Keratinocyte (primary cell): Measurements from ENCODE around the gene BACH1. TPM values are rescaled to one million over a fixed set of nuclear protein-coding genes. Genes with fewer than 3 reads are reported as not detected.

Source experiments
- DNase-seq: peaks from one replicate; pipeline ENCODE4 v3.0.0-alpha.2; 2011; ENCODE audit warnings: low read depth, missing footprints, low spot score
- FAIRE-seq: peaks from 2 replicates; lab custom pipeline; 2011; peaks lifted over from hg19 to GRCh38; lab: Jason Lieb, UNC
- H2AFZ ChIP-seq: 2 replicates; pipeline ENCODE4 v1.6.0; 2012; ENCODE audit warnings: low read length, control low read depth, inconsistent platforms; ENCODE audit not compliant: control insufficient read depth
- H3K27ac ChIP-seq: 2 replicates; pipeline ENCODE4 v1.5.1; 2011; ENCODE audit warnings: low read length; ENCODE audit not compliant: control insufficient read depth, insufficient read depth
- H3K27me3 ChIP-seq: 3 replicates; pipeline ENCODE4 v1.6.0; 2011; ENCODE audit warnings: low read length; ENCODE audit not compliant: control insufficient read depth, insufficient read depth; ENCODE audit errors: extremely low read depth
- H3K36me3 ChIP-seq, 2 experiments: 2 replicates in 1 of 2; 3 replicates in 1 of 2; pipeline ENCODE4 v1.5.1; 2011; ENCODE audit warnings: low read length in 2 of 2, mild to moderate bottlenecking in 1 of 2; ENCODE audit not compliant: control insufficient read depth in 2 of 2, insufficient read depth in 2 of 2; ENCODE audit errors: extremely low read depth in 1 of 2
- H3K4me1 ChIP-seq: 3 replicates; pipeline ENCODE4 v1.5.1; 2011; ENCODE audit warnings: low read length; ENCODE audit not compliant: control insufficient read depth, insufficient read depth; ENCODE audit errors: extremely low read depth
- H3K4me2 ChIP-seq: 3 replicates; pipeline ENCODE4 v1.6.0; 2011; ENCODE audit warnings: low read depth, low read length; ENCODE audit not compliant: control insufficient read depth, insufficient read depth; ENCODE audit errors: extremely low read depth
- H3K4me3 ChIP-seq, 3 experiments: fragments of 200-600 bp in 1 of 3; sonication (generic) in 1 of 3; 2 replicates in 2 of 3; 3 replicates in 1 of 3; pipeline ENCODE4 v1.5.1; 2011 to 2016; ENCODE audit warnings: low read length in 3 of 3, mild to moderate bottlenecking in 3 of 3, control low read depth in 2 of 3, inconsistent platforms in 1 of 3, low read depth in 1 of 3, mixed read lengths in 1 of 3, mixed run types in 1 of 3, moderate library complexity in 1 of 3; ENCODE audit not compliant: control insufficient read depth in 2 of 3, insufficient read depth in 2 of 3; ENCODE audit errors: extremely low read depth in 1 of 3
- H3K79me2 ChIP-seq: 2 replicates; pipeline ENCODE4 v1.6.0; 2012; ENCODE audit warnings: low read length; ENCODE audit not compliant: control insufficient read depth, insufficient read depth
- H3K9ac ChIP-seq: 3 replicates; pipeline ENCODE4 v1.6.0; 2011; ENCODE audit warnings: low read length; ENCODE audit not compliant: control insufficient read depth, insufficient read depth; ENCODE audit errors: extremely low read depth
- H3K9me1 ChIP-seq: 3 replicates; pipeline ENCODE4 v1.6.0; 2011; ENCODE audit warnings: low read length; ENCODE audit not compliant: control insufficient read depth, insufficient read depth; ENCODE audit errors: extremely low read depth
- H3K9me3 ChIP-seq: 2 replicates; pipeline ENCODE4 v1.5.1; 2012; ENCODE audit warnings: low read depth, low read length; ENCODE audit not compliant: control insufficient read depth
- H4K20me1 ChIP-seq: 3 replicates; pipeline ENCODE4 v1.6.0; 2011; ENCODE audit warnings: low read length; ENCODE audit not compliant: control insufficient read depth, insufficient read depth; ENCODE audit errors: extremely low read depth
- EZH2 ChIP-seq: IDR thresholded peaks from one replicate; pipeline ENCODE4 v1.6.1; 2012; ENCODE audit warnings: inconsistent platforms, mild to moderate bottlenecking, low read length, moderate library complexity
- dilution Hi-C: fragments of 300-500 bp; cut with MboI; formaldehyde crosslinking; loops from one replicate; pipeline ENCODE4 v1.7.0; 2020; ENCODE audit warnings: low sequenced_read_pairs; ENCODE audit not compliant: extremely low pct_ligation_motif_present
- polyA plus RNA-seq, 5 experiments: library from polyadenylated mRNA; depleted of rRNA in 3 of 5; stranded (reverse) in 3 of 5; stranded (forward) in 1 of 5; unstranded in 1 of 5; fragments of >200 nt; gene quantifications; 1 replicate in 1 of 5; 2 replicates in 3 of 5; 3 replicates in 1 of 5; pipeline versions ENCODE4 v1.2.1 to v1.2.3, GENCODE V29; 2011 to 2012; ENCODE audit warnings: missing spikeins in 2 of 5, low read depth in 1 of 5, low replicate concordance in 1 of 5
- TF ChIP-seq, protein P1 (sequence below), 3 experiments: IDR thresholded peaks in 1 of 3; conservative IDR thresholded peaks in 1 of 3; optimal IDR thresholded peaks in 1 of 3; 2 replicates in 2 of 3; 3 replicates in 1 of 3; pipeline versions ENCODE3 to v1.5.1; 2011; ENCODE audit warnings: low read length in 3 of 3, mild to moderate bottlenecking in 3 of 3, moderate library complexity in 2 of 3, control low read depth in 1 of 3, inconsistent platforms in 1 of 3; ENCODE audit not compliant: insufficient read depth in 2 of 3; ENCODE audit errors: extremely low read depth in 1 of 3

BACH1 gene
- polyA plus RNA-seq, 1 donor (not counting 4 experiments of a cell fraction or from before 2014, with no cell fraction given) = 33.1 TPM

DNA sequence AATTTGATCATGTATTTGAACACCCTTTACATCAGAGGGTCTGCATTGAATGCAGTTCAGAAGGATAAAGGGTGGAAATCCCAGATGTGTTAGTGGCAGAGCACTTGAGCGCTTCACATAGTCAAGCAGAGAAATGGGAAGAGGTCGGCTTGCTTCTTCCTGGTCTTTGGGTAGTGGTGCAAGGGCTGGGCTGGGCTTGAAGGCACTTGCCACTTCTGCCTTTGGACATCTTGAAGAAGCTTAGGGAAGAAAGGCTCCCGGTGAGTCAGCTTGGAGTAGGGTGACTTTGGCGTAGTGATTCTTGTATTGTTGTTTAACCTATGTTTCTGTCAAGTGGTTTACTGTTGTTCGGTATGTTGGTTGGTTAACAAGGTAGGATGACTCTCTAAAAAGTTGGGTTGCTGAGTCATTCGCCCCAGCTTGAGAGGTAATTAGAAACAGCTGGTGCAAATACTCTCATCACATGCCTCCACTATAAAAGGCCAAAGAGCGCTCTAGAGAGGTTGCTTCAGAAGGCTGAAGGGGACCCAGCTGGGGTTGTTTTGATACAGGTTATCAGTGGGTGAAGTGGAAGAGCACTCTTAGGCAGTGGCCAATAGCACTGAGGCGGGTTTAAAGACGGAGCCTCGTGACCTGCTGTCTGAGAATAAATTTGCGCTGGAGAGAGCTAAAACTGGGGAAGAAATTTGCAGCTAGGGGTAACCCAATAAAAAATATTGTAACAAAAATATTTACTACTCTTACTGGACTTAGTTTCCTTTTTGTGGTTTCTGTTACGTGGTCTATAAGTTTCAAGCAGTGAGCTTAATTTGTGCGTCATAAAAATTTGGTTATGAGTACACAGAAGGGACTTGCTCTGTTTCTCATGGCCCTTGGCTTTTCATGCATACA lies 1.4 kb downstream of the BACH1 start:
- dilution Hi-C loops = no loop called here
- no peaks in the 10 kb centered on the region for H3K9me3 ChIP-seq
- peak overlapping the region; percentile 100 for H3K4me2 ChIP-seq
- TF ChIP-seq, protein P1, sequence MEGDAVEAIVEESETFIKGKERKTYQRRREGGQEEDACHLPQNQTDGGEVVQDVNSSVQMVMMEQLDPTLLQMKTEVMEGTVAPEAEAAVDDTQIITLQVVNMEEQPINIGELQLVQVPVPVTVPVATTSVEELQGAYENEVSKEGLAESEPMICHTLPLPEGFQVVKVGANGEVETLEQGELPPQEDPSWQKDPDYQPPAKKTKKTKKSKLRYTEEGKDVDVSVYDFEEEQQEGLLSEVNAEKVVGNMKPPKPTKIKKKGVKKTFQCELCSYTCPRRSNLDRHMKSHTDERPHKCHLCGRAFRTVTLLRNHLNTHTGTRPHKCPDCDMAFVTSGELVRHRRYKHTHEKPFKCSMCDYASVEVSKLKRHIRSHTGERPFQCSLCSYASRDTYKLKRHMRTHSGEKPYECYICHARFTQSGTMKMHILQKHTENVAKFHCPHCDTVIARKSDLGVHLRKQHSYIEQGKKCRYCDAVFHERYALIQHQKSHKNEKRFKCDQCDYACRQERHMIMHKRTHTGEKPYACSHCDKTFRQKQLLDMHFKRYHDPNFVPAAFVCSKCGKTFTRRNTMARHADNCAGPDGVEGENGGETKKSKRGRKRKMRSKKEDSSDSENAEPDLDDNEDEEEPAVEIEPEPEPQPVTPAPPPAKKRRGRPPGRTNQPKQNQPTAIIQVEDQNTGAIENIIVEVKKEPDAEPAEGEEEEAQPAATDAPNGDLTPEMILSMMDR (optimal IDR thresholded peaks at IDR 0.05 in 1 of 3, IDR thresholded peaks at IDR 0.05 in 1 of 3, conservative IDR thresholded peaks at IDR 0.05 in 1 of 3; ENCODE audit: extremely low read depth in 1 of 3, insufficient read depth in 2 of 3, low read length in 3 of 3) = no peak
- no peak for TF ChIP-seq EZH2
- no peak overlapping the region for H2AFZ ChIP-seq
- H3K9me1 ChIP-seq = no peaks in the 10 kb centered on the region
- H3K27ac ChIP-seq = peak overlapping the region; percentile 100
- H3K9ac ChIP-seq = peak overlapping the region; percentile 100
- DNase-seq (peak; percentile 92), FAIRE-seq (peak; percentile 82)
- H4K20me1 ChIP-seq = peaks cover 13% of the 10 kb centered on the region
- H3K79me2 ChIP-seq = peaks cover 59% of the 10 kb centered on the region
- no peaks in the 10 kb centered on the region for H3K36me3 ChIP-seq
- peak overlapping the region; percentile 61 to 100 (median 94) for H3K4me3 ChIP-seq
- H3K27me3 ChIP-seq = no peaks in the 10 kb centered on the region
- peaks cover 44% of the 10 kb centered on the region for H3K4me1 ChIP-seq

- no peak overlapping the region for H2AFZ ChIP-seq
- H3K9ac ChIP-seq = peak overlapping the region; percentile 100
- H3K36me3 ChIP-seq = peaks cover 0 to 3% of the 10 kb centered on the region in 2 experiments
- TF ChIP-seq EZH2 = no peak
- TF ChIP-seq, protein P1 (optimal IDR thresholded peaks at IDR 0.05 in 1 of 3, IDR thresholded peaks at IDR 0.05 in 1 of 3, conservative IDR thresholded peaks at IDR 0.05 in 1 of 3; ENCODE audit: extremely low read depth in 1 of 3, insufficient read depth in 2 of 3, low read length in 3 of 3) = no peak
- peaks cover 45% of the 10 kb centered on the region for H3K4me1 ChIP-seq
- FAIRE-seq (no peak), DNase-seq (no peak)
- H3K9me1 ChIP-seq = no peaks in the 10 kb centered on the region
- H3K4me3 ChIP-seq = peak overlapping the region; percentile 61 to 100 (median 94)
- dilution Hi-C loops = no loop called here
- peak overlapping the region; percentile 100 for H3K4me2 ChIP-seq
- H3K79me2 ChIP-seq = peaks cover 65% of the 10 kb centered on the region
- no peaks in the 10 kb centered on the region for H3K9me3 ChIP-seq
- H4K20me1 ChIP-seq = peaks cover 13% of the 10 kb centered on the region
- no peaks in the 10 kb centered on the region for H3K27me3 ChIP-seq
- peak overlapping the region; percentile 100 for H3K27ac ChIP-seq
Observed at GRCh38 chr21:29300807-29301138, 2.1 kb downstream of the BACH1 start.
